GM18508 (cell line): Measurements from ENCODE around the gene CCSER1.

ENCODE experiments used
- ATAC-seq: cut with Tn5 transposase; IDR thresholded peaks from one replicate; pipeline ENCODE4 v1.9.1; 2021; ENCODE audit warnings: moderate number of reproducible peaks; ENCODE audit not compliant: insufficient read depth, unreplicated experiment

The CCSER1 gene

GRCh38 chr4:90127223-90127705 lies at the start of gene CCSER1:
TSS of gene CCSER1 (plus strand) at chr4:90127394.
- ATAC-seq = peak; percentile 44

DNA sequence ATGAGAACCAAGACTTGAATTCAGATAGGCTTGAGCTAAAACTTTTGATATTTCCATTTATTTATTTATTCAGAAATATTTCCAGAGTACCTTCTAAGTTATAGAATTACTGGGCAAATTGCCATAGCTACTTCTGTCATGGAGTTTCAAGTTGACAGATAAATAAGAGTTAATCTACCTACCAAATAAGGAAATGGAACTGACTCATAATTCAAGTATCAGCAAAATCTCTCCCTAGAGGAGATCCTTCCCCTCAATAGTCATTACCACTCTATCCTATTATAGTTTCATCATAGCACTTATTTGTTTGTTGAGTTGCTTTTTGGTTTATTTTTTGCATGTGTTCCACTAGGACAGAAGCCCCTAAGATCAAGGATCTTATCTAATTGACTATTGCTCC lies 48.8 kb upstream of the CCSER1 start:
- ATAC-seq = peak; percentile 90

- no peak for ATAC-seq
Observed at GRCh38 chr4:90080116-90080515, 47.1 kb upstream of the CCSER1 start.

DNA sequence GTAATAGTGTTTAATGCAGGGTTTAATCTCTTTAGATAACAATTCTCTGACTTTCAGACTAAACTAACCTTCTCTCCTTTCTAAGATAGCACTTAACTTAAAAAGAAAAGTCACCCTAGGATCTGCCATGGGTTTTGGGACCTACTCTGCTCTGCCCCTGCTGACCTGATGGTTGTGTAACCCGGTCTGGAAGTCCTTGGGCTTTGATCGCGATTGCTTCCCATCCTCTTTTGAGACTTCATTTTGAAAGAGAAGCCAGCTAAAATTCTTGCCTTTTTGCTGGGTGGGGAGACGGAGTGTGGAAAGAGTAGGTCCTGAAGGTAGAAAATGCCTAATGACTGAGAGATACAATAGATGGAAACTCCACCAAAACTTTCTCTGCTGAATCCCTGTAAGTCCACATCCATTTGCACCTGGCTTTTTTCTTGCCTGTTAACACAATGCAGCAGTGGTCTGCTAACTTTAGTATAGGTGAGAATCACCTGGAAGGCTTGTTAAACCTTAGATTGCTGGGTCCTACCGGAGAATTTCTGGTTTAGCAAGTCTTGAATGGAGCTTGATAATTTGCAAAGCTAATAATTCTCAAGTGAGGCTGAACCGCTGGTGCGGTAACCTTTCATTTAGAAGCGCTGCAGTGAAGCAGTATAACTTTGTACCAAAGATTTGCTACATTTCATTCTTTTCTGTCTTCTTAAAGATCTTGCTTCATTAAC lies 45.6 kb upstream of the CCSER1 start:
- ATAC-seq = no peak

DNA sequence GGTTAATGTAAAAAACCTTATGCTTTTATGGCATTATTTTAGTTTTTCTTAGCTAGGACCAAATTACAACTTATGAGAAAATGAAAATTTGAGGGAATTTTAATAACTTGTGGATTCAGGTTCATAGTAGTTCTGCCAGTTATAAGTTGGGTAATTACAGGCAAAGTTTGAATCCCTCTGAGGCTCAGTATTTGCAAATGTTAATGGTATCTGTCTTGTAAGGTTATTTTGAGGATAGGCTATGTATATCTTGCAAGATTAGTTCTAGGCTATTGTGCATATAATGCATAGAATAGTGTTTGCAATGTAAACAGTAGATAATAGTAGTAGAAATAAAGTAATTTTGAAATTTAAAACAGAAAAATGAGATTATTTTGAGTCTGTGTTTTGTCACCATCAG lies 44.7 kb upstream of the CCSER1 start:
- ATAC-seq = no peak

DNA sequence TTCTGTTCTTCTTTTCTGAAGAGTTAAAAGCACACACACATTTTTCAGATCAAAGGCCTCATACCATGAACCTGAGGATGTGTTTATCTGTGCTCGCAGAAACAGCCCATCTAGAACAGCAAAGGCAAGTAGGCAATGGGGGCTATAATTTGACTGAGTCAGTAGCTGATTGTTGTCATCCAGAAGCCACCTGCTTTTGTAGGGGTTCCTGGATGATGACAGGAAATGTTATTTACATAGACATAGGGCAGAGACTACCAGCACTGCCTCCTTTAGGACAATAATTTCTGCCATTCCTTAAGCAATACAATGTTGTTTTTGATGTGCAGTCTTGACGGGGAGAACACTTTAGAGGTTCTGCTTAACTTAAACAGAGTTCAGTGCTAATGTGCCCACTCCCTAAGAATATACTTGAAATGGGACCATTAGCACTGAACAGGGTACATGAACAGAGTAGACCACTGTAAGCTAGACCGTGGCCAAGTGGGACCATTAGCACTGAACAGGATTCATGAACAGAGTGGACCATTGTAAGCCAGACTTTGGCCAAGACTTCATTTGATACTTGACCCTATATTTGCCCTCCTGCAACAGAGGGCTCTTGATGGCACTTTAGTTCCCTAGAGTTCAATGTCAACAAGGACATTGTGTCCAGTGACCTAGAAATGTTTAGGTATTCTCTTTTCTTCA lies 42.8 kb upstream of the CCSER1 start:
- ATAC-seq = no peak

- no peak for ATAC-seq
Observed at GRCh38 chr4:90084967-90085295, 42.3 kb upstream of the CCSER1 start.

GRCh38 chr4:90093526-90093925 lies 33.7 kb upstream of the CCSER1 start:
- ATAC-seq = no peak

- no peak for ATAC-seq
Observed at GRCh38 chr4:90095000-90095399, 32.2 kb upstream of the CCSER1 start.

- ATAC-seq = peak; percentile 72
Observed at GRCh38 chr4:90099812-90100211, 27.4 kb upstream of the CCSER1 start.

- no peak for ATAC-seq
Observed at GRCh38 chr4:90103991-90104390, 23.2 kb upstream of the CCSER1 start.

DNA sequence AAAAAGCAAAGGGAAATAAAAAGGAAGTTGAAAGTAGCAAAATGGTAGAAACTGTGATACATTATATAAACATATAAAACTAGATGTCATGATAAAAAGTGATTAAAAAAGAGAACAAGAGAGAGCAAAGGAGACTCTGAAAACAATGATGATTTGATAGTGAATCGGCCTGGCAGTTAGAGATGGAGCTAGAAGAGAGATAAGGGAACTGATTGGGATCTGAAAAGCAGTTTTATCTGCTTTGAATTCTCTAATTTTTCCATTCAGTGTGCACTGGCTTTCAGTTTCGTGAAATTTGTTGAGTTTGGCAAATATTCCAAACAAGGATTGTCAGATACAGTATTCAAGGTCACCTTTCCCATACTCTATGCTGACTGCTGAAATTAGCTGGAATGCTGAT lies 21.9 kb upstream of the CCSER1 start:
- no peak for ATAC-seq

DNA sequence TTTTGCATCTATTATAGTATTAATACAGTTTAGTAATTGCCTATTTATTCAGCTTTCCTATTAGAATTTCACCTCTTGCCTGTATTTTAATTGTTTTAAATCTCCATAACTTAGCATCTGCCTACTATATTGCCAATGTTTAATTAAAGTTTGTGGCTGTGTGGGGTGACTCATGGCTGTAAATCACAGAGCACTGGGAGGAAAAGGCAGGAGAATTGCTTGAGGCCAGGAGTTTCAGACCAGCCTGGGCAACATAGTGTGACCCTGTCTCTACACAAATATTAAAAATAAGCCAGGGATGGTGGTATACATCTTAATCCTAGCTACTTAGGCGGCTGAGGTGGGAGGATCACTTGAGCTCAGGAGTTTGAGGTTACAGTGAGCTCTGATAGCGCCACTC lies 14.5 kb upstream of the CCSER1 start:
- no peak for ATAC-seq

DNA sequence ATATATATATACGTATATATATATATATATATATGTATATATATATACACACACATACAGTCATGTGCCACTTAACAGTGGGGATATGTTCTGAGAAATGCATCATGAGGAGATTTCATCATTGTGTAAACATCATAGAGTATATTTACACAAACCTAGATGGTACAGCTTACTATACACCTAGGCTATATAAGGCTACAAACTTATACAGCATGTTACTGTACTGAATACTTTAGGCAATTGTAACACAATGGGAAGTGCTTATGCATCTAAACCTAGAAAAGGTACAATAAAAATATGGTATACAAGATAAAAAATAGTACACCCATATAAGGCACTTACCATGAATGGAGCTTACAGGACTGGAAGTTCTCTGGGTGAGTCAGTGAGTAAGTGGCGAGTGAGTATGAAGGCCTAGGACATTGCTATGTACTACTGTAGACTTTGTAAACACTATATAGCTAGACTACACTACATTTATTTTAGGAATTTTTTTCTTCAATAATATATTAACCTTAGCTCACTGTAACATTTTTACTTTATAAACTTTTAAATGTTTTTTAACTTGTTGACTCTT lies 13.2 kb upstream of the CCSER1 start:
- no peak for ATAC-seq

DNA sequence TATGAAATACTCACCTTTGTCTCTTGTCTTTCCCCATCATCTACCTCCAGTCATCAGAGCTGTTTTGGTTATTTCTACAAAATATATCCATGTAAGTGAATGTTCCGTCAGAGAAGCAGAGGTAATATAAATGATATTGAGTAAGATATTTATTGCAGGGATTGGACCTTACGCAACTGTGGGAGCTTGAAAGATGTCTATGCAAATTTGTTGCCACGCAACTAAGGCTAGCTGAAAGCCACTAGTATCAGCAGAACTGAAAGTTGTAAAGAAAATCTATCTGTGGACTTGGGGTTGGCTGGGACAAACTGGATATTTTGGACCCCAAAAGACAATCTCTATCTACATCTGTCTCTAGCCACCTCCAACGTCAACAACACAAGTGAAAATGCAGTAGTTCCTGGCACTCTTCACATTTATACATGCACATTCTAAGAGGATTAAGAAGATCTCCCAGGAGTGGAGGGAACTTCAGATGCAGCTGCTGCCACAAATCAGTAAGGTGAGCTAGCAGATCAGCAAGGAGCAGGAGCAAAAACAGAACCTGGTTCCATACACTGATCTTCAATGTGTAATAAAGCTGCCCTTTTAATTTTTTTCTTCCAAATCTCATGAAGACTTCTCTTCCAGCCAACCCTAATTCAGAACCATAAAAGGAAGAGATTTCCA lies 8.5 kb upstream of the CCSER1 start:
- peak; percentile 61 for ATAC-seq

DNA sequence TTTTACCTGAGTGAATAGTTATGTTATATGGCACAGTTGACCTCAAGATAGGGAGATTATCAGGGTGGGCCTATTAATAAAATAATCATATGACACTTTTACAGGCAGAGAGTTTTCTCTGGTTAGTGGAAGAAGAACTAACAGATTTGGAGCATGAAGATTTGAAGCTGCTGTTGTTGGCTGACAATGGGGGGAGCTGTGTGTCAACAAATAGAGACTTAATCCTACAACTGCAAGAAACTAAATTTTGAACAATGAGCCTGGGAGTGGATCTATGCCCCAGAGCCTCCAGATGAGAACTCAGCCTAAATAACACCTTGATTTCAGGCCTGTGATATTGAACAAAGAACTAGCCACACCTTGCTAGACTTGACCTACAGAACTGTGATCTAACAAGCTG lies 7.2 kb upstream of the CCSER1 start:
- ATAC-seq = no peak

DNA sequence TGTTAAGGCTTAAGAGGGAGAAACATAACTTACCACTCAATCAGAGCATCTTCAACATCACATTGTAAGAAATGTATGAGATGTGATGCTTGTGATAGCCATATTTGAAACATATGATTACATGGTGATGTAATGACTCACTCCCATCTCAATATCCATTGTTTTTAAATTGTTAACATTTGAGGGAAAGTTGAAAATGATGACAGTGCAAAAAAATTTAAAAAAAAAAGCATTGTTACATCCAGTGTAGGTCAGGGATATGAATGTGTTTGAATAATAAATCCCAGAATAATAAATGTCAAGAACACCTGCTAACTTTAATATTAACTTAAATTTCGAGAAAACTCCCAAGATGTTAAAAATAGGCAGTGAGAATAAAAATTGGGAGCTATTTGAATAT lies 6.4 kb upstream of the CCSER1 start:
- no peak for ATAC-seq

- ATAC-seq = no peak
Observed at GRCh38 chr4:90121676-90122354, 5.4 kb upstream of the CCSER1 start.

GRCh38 chr4:90122355-90122748 lies 4.8 kb upstream of the CCSER1 start:
- no peak for ATAC-seq

DNA sequence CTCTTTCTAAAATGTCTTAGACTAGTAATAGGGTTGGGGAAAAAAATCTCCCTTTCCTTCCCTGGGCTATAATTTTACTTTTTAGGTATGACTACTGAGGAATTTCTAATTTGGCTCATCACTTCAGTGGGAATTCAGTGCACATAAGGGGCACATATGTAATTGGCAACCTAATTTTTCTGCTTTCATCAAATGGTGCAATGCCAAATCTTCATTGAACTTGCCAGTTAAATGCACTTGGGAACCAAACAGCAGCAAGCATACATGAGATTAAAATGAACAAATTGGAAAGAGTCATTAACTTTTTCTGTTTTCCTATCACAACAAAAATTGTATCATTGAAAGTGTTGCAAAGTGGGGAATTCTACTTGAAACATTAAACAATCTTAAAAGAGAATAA lies 2.9 kb upstream of the CCSER1 start:
- ATAC-seq = no peak

- no peak for ATAC-seq
Observed at GRCh38 chr4:90126805-90127204, 389 bp upstream of the CCSER1 start.
